Skin of body (tissue), 2 donors: ENCODE results near the gene FBXW9. TPM values are rescaled to one million over a fixed set of nuclear protein-coding genes. Genes with fewer than 3 reads are reported as not detected.
"Not testable (repeated sequence)": the region's sequence is repeated elsewhere in the genome, so short reads cannot be mapped to it uniquely, and the experiment has no call there.

Experiments used
- DNase-seq: peaks from one replicate; lab custom pipeline; 2025; lab: John Stamatoyannopoulos, UW
- total RNA-seq: library from RNA; depleted of rRNA; stranded (reverse); fragments of >200 nt; gene quantifications from one replicate; pipeline ENCODE4 v1.2.3, GENCODE V29; 2014

FBXW9 gene
- total RNA-seq, 1 donor from 2014 or later = 3.5 TPM

- DNase-seq = peak; percentile 98
Measured at GRCh38 chr19:12681074-12681987, 15.1 kb downstream of the FBXW9 start, which contains the start of gene DHPS. Gene DHPS (minus strand): TSS chr19:12681880. CDS start chr19:12681766, 114 bp downstream.

- DNase-seq = no peak
Measured at GRCh38 chr19:12680034-12680433, 16.4 kb downstream of the FBXW9 start.

GRCh38 chr19:12678039-12678438 is 18.4 kb downstream of the FBXW9 start:
- DNase-seq = not testable (repeated sequence)

GRCh38 chr19:12676928-12677327 is 19.5 kb downstream of the FBXW9 start:
- no peak for DNase-seq

GRCh38 chr19:12676384-12676792 is 20.0 kb downstream of the FBXW9 start:
- peak; percentile 26 for DNase-seq

GRCh38 chr19:12675940-12676339 is 20.5 kb downstream of the FBXW9 start:
- DNase-seq = no peak

GRCh38 chr19:12675399-12675798 is 21.0 kb downstream of the FBXW9 start:
- DNase-seq = no peak

- no peak for DNase-seq
Measured at GRCh38 chr19:12672744-12673143, 23.7 kb downstream of the FBXW9 start.

- DNase-seq = no peak
Measured at GRCh38 chr19:12670159-12670928, 26.1 kb downstream of the FBXW9 start.

GRCh38 chr19:12669270-12670158 is 26.9 kb downstream of the FBXW9 start:
- peak; percentile 85 for DNase-seq

GRCh38 chr19:12668932-12669269 is 27.5 kb downstream of the FBXW9 start:
- DNase-seq = peak; percentile 17

- no peak for DNase-seq
Measured at GRCh38 chr19:12668346-12668745, 28.1 kb downstream of the FBXW9 start.

- no peak for DNase-seq
Measured at GRCh38 chr19:12667731-12668302, 28.6 kb downstream of the FBXW9 start.

GRCh38 chr19:12666265-12667048 is 30.0 kb downstream of the FBXW9 start, which contains the start of the genes MAN2B1 and WDR83:
Gene MAN2B1 (minus strand): TSS chr19:12666742. CDS start chr19:12666701, 41 bp downstream.
Gene WDR83 (plus strand): TSS chr19:12666807. CDS start chr19:12669791, 2,984 bp downstream.
- no peak for DNase-seq

GRCh38 chr19:12665671-12666264 is 30.7 kb downstream of the FBXW9 start:
- no peak for DNase-seq

- no peak for DNase-seq
Measured at GRCh38 chr19:12665281-12665573, 31.2 kb downstream of the FBXW9 start.

- DNase-seq = no peak
Measured at GRCh38 chr19:12664406-12665280, 31.8 kb downstream of the FBXW9 start.

- DNase-seq = no peak
Measured at GRCh38 chr19:12660980-12661379, 35.5 kb downstream of the FBXW9 start.

- DNase-seq = no peak
Measured at GRCh38 chr19:12657966-12658365, 38.5 kb downstream of the FBXW9 start.
